ENCODE results near the gene RDH8. TPM values are rescaled to one million over a fixed set of nuclear protein-coding genes. Genes with fewer than 3 reads are reported as not detected.

Gene RDH8
- total and polyA plus RNA-seq, 10 of the 15 experiments (the other 5 are each of a cell fraction or from before 2014, with no cell fraction given), result 0.04 to 0.58 (median 0.05) TPM; not detected in 7

DNA sequence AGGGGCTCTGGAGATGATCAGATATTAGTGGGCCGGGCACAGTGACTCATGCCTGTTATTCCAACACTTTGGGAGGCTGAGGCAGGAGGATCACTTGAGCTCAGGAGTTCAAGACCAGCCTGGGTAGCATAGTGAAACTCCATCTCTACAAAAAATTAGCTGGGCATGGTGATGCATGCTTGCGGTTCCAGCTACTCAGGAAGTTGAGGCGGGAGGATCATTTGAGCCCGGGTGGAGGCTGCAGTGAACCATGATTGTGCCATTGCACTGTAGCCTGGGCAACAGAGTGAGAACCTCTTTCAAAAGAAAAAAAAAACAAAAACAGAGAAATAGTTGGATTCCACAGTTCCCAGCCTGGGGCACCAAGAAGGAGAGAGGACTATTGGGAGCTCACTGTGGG is 54.9 kb downstream of the RDH8 start:
- Histone ChIP-seq H3K4me2 (ENCODE audit: control insufficient read depth, insufficient read depth) (no peak overlapping the region), H3K9me3 (replicated peaks; ENCODE audit: control insufficient read depth, insufficient read depth, low read length) (no peaks in the 10 kb centered on the region; the same call in 2 of the 3 replicates), H3K27me3 (replicated peaks in 1 of 2; ENCODE audit: control insufficient read depth in 2 of 2, insufficient read depth in 2 of 2, low read length in 1 of 2) (no peaks in the 10 kb centered on the region; a peak in 1 of 4 replicates), H2AFZ (ENCODE audit: control insufficient read depth, low read depth, low read length) (no peak overlapping the region), H3K4me3 (no peak overlapping the region), H4K20me1 (ENCODE audit: control insufficient read depth, insufficient read depth) (no peaks in the 10 kb centered on the region), H3K79me2 (ENCODE audit: control insufficient read depth, insufficient read depth, low read length) (no peaks in the 10 kb centered on the region), H3K4me1 (ENCODE audit: control insufficient read depth, insufficient read depth, low read length) (no peaks in the 10 kb centered on the region), H3K9ac (ENCODE audit: control insufficient read depth, insufficient read depth, low read length) (no peak overlapping the region), H3K27ac (ENCODE audit: control insufficient read depth, insufficient read depth) (no peak overlapping the region), H3K36me3 (ENCODE audit: control insufficient read depth in 2 of 2, insufficient read depth in 2 of 2, low read length in 1 of 2) (no peaks in the 10 kb centered on the region)
- POLR2A ChIA-PET, result no interaction called here
- SMC1A ChIA-PET (ENCODE audit: uncharacterized antibody, unreplicated experiment), result no interaction called here
- no peak for ATAC-seq
- CTCF ChIA-PET, result no interaction called here
- in situ Hi-C loops (cut with MboI) (no loop called here), intact Hi-C loops (cut with micrococcal nuclease; ENCODE audit: unreplicated experiment) (no loop called here)
- FAIRE-seq, result no peak
- no TSS peak for BruUV-seq (replicated peaks)
- RAD21 ChIA-PET (ENCODE audit: unreplicated experiment), result no interaction called here
- DNase-seq (ENCODE audit: low read depth, low spot score), result no peak
- TF ChIP-seq NFXL1 (IDR thresholded peaks at IDR 0.05; ENCODE audit: borderline replicate concordance) (no peak), BACH1 (IDR thresholded peaks at IDR 0.05; ENCODE audit: borderline replicate concordance) (no peak), IKZF2 (IDR thresholded peaks at IDR 0.05) (no peak), ZNF384 (IDR thresholded peaks at IDR 0.05; ENCODE audit: borderline replicate concordance, low read depth, low read length) (no peak), NFYB (IDR thresholded peaks at IDR 0.05; ENCODE audit: insufficient read depth, low read depth, low read length) (no peak), EP300 (IDR thresholded peaks at IDR 0.05; ENCODE audit: borderline replicate concordance in 1 of 2, control insufficient read depth in 1 of 2, low read depth in 2 of 2, low read length in 2 of 2) (no peak), SIX5 (IDR thresholded peaks at IDR 0.05; ENCODE audit: low read depth, low read length, severe bottlenecking) (no peak), GABPA (IDR thresholded peaks at IDR 0.05; ENCODE audit: low read depth) (no peak), MAX (IDR thresholded peaks at IDR 0.05; ENCODE audit: low read depth, low read length) (no peak), HDAC2 (IDR thresholded peaks at IDR 0.05) (no peak), KDM1A (IDR thresholded peaks at IDR 0.05; ENCODE audit: borderline replicate concordance) (no peak), SMAD1 (IDR thresholded peaks at IDR 0.05; ENCODE audit: low read depth, partially characterized antibody) (no peak), USF1 (IDR thresholded peaks at IDR 0.05; ENCODE audit: borderline replicate concordance, extremely low read length, insufficient read depth, low read depth, low read length) (no peak), ZBTB11 (CRISPR knock-in tag; IDR thresholded peaks at IDR 0.05) (no peak)
- WGBS (ENCODE audit: insufficient coverage, insufficient replicate concordance, low lambda C conversion rate, missing lambda C conversion rate), result 4% methylated on average over 4 of the region's 4 CpGs

Data from GM12878 (cell line).